Neural crest cell (in vitro differentiated cells): Measurements from ENCODE around the gene DET1. TPM values are rescaled to one million over a fixed set of nuclear protein-coding genes. Genes with fewer than 3 reads are reported as not detected.

Experiments
- DNase-seq: peaks from one replicate; pipeline ENCODE4 v3.0.0; 2021; ENCODE audit warnings: low read depth, mixed read lengths, low spot score
- H3K27ac Mint-ChIP-seq: one replicate; pipeline ENCODE4 v1.8.0; 2021; ENCODE audit warnings: mild to moderate bottlenecking, mixed read lengths; ENCODE audit not compliant: unreplicated experiment
- H3K27me3 Mint-ChIP-seq: 2 replicates; pipeline ENCODE4 v1.8.0; 2021; ENCODE audit warnings: low read depth, mild to moderate bottlenecking, mixed read lengths
- H3K36me3 Mint-ChIP-seq: 2 replicates; pipeline ENCODE4 v1.8.0; 2021; ENCODE audit warnings: low read depth, mild to moderate bottlenecking, mixed read lengths
- H3K4me1 Mint-ChIP-seq: 2 replicates; pipeline ENCODE4 v1.8.0; 2021; ENCODE audit warnings: mixed read lengths
- H3K4me3 Mint-ChIP-seq: one replicate; pipeline ENCODE4 v1.8.0; 2021; ENCODE audit warnings: mild to moderate bottlenecking, mixed read lengths
- H3K9me3 Mint-ChIP-seq: 2 replicates; pipeline ENCODE4 v1.8.0; 2021; ENCODE audit warnings: mixed read lengths
- total RNA-seq: library from RNA; stranded (reverse); gene quantifications from 2 replicates; pipeline ENCODE4 v1.2.1, GENCODE V29; 2021
- TF ChIP-seq, protein P1 (sequence below): fragments of 200-600 bp; sonication (generic); conservative IDR thresholded peaks from 2 replicates; pipeline ENCODE4 v1.5.0; 2021; ENCODE audit warnings: antibody characterized with exemption, mild to moderate bottlenecking

Gene DET1
- total RNA-seq, 1 donor from 2014 or later = 14.0 TPM

DNA sequence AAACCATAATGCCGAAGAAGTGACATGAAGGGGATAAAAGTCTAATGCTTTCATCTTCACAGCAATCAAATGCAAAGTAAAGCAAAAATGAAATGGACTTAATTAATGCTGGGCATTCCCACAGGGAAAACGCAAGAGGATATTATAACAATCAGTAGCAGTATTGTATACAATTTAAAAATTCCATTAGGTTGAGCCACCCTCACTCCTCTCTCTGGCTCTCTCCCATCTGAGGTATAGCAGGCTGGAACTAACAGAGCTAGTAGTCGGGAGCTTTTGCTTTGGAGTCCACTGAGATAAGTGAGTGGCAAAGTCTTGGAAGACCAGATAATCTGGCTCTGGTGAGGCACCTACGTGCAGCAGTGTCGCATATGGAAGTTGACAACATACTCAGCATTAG, 33.9 kb downstream of the DET1 start:
- Mint-ChIP-seq H3K27ac (no peak overlapping the region), H3K36me3 (peaks cover 22% of the 10 kb centered on the region), H3K9me3 (no peaks in the 10 kb centered on the region), H3K4me1 (no peaks in the 10 kb centered on the region), H3K27me3 (no peaks in the 10 kb centered on the region), H3K4me3 (no peak overlapping the region)
- no peak for DNase-seq
- TF ChIP-seq, protein P1, sequence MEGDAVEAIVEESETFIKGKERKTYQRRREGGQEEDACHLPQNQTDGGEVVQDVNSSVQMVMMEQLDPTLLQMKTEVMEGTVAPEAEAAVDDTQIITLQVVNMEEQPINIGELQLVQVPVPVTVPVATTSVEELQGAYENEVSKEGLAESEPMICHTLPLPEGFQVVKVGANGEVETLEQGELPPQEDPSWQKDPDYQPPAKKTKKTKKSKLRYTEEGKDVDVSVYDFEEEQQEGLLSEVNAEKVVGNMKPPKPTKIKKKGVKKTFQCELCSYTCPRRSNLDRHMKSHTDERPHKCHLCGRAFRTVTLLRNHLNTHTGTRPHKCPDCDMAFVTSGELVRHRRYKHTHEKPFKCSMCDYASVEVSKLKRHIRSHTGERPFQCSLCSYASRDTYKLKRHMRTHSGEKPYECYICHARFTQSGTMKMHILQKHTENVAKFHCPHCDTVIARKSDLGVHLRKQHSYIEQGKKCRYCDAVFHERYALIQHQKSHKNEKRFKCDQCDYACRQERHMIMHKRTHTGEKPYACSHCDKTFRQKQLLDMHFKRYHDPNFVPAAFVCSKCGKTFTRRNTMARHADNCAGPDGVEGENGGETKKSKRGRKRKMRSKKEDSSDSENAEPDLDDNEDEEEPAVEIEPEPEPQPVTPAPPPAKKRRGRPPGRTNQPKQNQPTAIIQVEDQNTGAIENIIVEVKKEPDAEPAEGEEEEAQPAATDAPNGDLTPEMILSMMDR = no peak

DNA sequence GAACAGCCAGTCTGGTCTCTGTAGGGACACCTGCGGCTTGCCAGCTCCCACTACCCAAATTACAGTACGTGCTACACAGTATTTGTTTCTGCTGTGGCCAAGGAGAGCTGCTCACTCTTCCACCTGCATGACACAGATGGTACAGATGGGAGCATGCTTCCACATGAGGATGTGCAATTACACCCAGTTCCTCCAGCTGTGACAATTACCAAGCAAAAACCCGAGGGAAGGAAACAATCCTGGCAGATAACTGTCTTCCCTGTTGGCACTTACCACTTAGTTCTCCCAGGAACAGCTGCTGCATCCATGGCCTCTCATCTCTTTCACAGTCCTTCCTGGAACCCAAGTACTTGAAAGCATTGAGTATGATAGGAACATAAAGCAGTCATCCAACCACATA, 34.4 kb downstream of the DET1 start:
- H3K36me3 Mint-ChIP-seq = peaks cover 24% of the 10 kb centered on the region
- H3K9me3 Mint-ChIP-seq = no peaks in the 10 kb centered on the region
- no peak overlapping the region for H3K27ac Mint-ChIP-seq
- no peaks in the 10 kb centered on the region for H3K4me1 Mint-ChIP-seq
- H3K4me3 Mint-ChIP-seq = no peak overlapping the region
- H3K27me3 Mint-ChIP-seq = no peaks in the 10 kb centered on the region
- TF ChIP-seq, protein P1 = no peak
- DNase-seq = no peak

DNA sequence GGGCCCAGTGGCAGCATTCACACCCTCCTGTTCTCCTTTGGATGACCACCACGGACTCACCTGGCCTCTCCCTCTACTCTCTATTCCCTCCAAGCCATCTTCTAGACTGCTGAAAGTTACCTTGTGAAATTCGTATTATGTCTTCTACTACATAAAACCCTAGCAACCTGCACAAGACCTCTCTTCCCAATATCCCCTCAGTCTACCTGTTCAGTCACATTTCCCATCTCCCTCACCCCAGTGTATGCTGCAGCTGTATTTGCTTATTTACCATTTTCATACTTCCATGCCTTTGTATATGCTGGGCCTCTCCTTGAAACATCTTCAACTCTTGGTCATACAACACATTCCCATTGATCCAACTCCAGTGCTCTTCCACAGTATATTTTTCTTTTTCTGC, 35.3 kb downstream of the DET1 start:
- Mint-ChIP-seq H3K27me3 (no peaks in the 10 kb centered on the region), H3K4me3 (no peak overlapping the region), H3K36me3 (peaks cover 24% of the 10 kb centered on the region), H3K27ac (no peak overlapping the region), H3K9me3 (no peaks in the 10 kb centered on the region), H3K4me1 (no peaks in the 10 kb centered on the region)
- TF ChIP-seq, protein P1 = no peak
- no peak for DNase-seq

DNA sequence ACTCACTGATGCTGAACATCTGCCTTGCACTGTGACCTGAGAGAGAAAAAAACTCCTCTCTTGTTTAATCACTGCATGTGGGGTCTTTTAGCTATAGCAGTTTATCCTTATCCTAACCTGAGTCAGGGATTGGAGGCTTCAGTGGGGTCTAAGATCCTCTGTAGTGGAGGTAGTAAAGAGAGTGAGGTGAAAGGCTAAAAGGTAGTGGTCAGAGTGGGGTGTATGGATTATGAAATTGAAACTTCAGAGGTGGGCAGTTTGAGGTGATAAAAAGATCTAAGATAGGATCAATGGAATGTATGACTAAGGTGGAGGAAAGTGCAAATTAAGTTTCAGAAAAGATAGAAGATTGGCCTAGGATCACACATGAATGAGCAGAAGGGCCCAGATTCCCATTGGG, 36.5 kb downstream of the DET1 start:
- Mint-ChIP-seq H3K36me3 (peaks cover 24% of the 10 kb centered on the region), H3K27me3 (no peaks in the 10 kb centered on the region), H3K4me3 (no peak overlapping the region), H3K27ac (no peak overlapping the region), H3K4me1 (no peaks in the 10 kb centered on the region), H3K9me3 (no peaks in the 10 kb centered on the region)
- TF ChIP-seq, protein P1 = no peak
- DNase-seq = no peak

DNA sequence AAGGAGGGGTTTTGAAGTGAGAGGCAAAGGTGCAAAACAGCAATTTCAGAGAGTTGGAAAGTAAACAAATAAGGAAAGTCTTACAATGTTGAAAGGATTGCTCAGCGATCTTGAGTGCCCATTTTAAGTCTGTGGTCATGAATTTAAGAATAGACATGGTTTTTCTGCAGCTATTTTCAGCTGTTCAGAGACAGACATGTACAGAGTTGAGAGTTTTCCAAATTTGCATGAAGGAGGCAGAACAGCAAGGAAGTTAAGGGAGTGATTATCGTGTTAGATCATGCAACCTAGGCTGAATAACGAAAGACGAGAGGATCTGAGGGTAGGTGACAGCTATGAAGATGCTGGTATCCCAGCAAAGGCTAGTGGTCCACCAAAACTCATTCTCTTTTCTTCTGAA, 37.2 kb downstream of the DET1 start:
- H3K4me1 Mint-ChIP-seq = no peaks in the 10 kb centered on the region
- peaks cover 24% of the 10 kb centered on the region for H3K36me3 Mint-ChIP-seq
- no peak overlapping the region for H3K27ac Mint-ChIP-seq
- no peaks in the 10 kb centered on the region for H3K9me3 Mint-ChIP-seq
- H3K4me3 Mint-ChIP-seq = no peak overlapping the region
- H3K27me3 Mint-ChIP-seq = no peaks in the 10 kb centered on the region
- no peak for DNase-seq
- TF ChIP-seq, protein P1 = no peak

DNA sequence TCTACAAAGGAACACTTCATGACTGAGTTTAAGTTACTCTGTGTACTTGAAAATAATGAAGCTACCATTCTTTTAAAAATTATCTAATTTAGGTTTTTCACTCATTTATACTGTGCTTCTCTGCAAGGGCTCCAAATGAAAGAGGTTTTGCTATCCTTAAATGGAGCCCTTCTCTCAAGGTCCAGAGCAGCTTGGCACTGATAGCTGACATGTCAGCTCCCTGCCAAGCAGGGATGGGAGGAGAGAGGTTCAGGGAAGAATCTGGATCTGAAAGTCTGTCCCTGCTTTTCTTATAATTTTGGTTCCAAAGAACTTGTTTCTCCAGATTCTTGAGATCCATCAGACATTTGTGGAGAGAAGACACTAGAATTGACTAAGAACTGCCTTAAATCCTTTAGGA, 39.9 kb downstream of the DET1 start:
- H3K9me3 Mint-ChIP-seq = no peaks in the 10 kb centered on the region
- H3K27ac Mint-ChIP-seq = no peak overlapping the region
- peaks cover 21% of the 10 kb centered on the region for H3K36me3 Mint-ChIP-seq
- no peaks in the 10 kb centered on the region for H3K4me1 Mint-ChIP-seq
- TF ChIP-seq, protein P1 = no peak
- no peak for DNase-seq
- no peak overlapping the region for H3K4me3 Mint-ChIP-seq
- no peaks in the 10 kb centered on the region for H3K27me3 Mint-ChIP-seq
